Erythroblast (primary cell): ENCODE data around the gene NUP153.

ENCODE experiments used
- DNase-seq, 2 experiments: peaks; one replicate each; lab custom pipeline; 2025; lab: John Stamatoyannopoulos, UW
- GATA1 ChIP-seq: IDR thresholded peaks from 2 replicates; pipeline ENCODE4 v1.6.1; 2011; ENCODE audit warnings: low read depth, mild to moderate bottlenecking, control low read depth, low read length, moderate library complexity
- POLR2A ChIP-seq: IDR thresholded peaks from 2 replicates; pipeline ENCODE4 v1.6.1; 2011; ENCODE audit warnings: mild to moderate bottlenecking, low read length

NUP153 gene

GRCh38 chr6:17700421-17701416, 6.0 kb downstream of the NUP153 start:
- DNase-seq = no peak
- TF ChIP-seq POLR2A (no peak), GATA1 (no peak)

GRCh38 chr6:17691925-17692538, 14.7 kb downstream of the NUP153 start:
- no peak for TF ChIP-seq POLR2A
- no peak for TF ChIP-seq GATA1
- DNase-seq = peak in 1 of 2 experiments; percentile 17

- DNase-seq = no peak
- TF ChIP-seq GATA1 (no peak), POLR2A (no peak)
These were observed 18.2 kb downstream of the NUP153 start for GRCh38 chr6:17688481-17688880.

DNA sequence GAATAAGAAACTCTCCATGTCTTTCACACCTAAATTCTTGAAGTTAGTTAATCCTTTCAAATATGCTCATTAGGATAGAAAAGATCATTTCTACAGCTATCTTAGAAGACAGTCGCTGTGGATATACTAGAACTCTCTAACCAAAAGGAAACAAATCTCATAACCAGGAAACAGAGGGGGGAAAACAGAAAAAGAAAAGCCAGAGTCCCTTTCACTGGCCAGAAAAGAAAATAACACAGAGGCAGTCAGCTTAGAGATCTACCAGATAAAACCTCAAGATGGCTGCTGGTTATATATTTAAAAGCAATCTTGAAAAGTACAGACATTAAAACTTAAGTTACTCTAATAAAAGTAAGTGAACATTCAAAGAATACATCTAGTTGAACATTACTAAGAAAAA, 19.6 kb downstream of the NUP153 start:
- DNase-seq = no peak
- TF ChIP-seq POLR2A (no peak), GATA1 (no peak)

DNA sequence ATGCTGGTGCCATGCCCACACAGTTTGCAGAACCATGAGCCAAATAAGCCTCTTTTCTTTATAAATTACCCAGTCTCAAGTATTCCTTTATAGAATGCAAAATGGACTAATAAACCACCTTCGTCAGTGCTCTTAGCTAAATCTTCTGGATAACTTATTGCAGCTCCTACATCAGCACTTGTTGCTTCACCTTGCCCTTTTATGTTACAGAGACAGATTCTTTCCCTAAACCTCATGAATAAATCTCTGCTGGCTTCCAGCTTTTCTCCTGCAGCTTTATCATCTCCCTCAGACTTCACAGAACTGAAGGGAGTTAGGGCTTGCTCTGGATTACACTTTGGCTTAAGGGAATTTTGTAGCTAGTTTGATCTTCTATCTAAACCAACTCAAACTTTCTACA, 22.6 kb downstream of the NUP153 start:
- DNase-seq = no peak
- TF ChIP-seq POLR2A (no peak), GATA1 (no peak)

- DNase-seq = peak in 1 of 2 experiments; percentile 4
- TF ChIP-seq GATA1 (no peak), POLR2A (no peak)
These were observed 23.3 kb downstream of the NUP153 start for GRCh38 chr6:17683428-17683827.

GRCh38 chr6:17679726-17680125, 27.0 kb downstream of the NUP153 start:
- TF ChIP-seq POLR2A (no peak), GATA1 (no peak)
- DNase-seq = no peak

DNA sequence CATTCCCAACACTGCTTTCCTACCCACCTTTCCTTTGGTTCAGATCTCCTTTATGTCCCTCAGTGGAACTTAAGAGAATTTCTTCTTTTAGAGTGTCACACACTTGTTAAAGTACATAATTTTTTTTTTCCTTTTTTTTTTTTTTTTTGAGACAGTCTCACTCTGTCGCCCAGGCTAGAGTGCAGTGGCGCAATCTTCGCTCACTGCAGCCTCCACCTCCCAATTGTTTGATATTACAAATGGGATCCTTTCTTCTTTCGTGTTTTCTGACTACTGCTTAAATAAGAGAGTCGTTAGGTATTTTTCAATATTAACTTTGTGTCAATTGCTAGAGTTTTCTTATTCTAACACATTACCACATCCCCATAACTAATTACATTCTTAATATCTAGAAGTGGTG, 29.1 kb downstream of the NUP153 start:
- no peak for TF ChIP-seq POLR2A
- no peak for TF ChIP-seq GATA1
- DNase-seq = no peak

GRCh38 chr6:17673543-17674254, 33.0 kb downstream of the NUP153 start:
- no peak for DNase-seq
- no peak for TF ChIP-seq GATA1

- no peak for DNase-seq
- TF ChIP-seq POLR2A (no peak), GATA1 (no peak)
These were observed 34.5 kb downstream of the NUP153 start for GRCh38 chr6:17672064-17672718.

GRCh38 chr6:17666646-17667045, 40.1 kb downstream of the NUP153 start:
- DNase-seq = peak in 1 of 2 experiments; percentile 13
- TF ChIP-seq GATA1 = no peak
- TF ChIP-seq POLR2A = no peak

- TF ChIP-seq POLR2A (no peak), GATA1 (no peak)
- peak; percentile 32 to 61 for DNase-seq
These were observed 41.6 kb downstream of the NUP153 start for GRCh38 chr6:17665132-17665531.

DNA sequence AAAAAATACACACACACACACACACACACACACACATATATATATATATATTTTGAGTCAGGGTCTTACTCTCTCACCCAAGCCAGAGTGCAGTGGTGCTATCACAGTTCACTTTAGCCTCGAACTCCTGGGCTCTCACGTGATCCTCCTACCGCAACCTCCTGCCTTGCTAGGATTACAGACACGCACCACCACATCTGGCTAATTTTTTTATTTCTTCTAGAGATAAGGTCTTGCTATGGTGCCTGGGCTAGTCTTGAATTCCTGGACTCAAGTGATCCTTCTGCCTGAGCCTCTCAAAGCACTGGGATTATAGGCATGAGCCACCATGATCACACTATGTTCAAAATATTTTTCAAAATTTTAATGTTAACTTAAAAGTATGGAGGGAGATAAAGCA, 43.5 kb downstream of the NUP153 start:
- TF ChIP-seq POLR2A = no peak
- TF ChIP-seq GATA1 = peak; percentile 50
- DNase-seq = peak; percentile 88 to 97
